ENCODE data around the gene SHROOM1.

The SHROOM1 gene

DNA sequence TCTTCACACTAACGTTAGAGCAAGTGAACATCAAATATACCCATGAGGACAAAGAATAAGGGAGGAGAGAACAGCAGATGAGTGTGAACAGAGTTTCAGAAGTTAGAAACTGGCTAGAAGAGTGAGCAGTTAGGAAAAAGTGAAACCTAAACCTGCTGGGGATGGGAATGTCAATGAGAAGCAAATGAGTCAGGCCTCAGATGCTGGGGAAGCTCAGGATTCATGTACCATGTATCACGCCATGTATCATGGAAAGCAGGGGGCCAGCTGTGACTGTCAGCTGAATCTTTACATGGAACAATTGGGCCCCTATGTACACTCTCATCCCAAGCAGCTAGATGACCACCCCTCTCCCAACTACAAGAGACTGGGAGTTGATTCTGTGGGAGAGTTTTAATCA is 19.6 kb upstream of the SHROOM1 start:
- DNase-seq (ENCODE audit: low read depth in 2 of 2) = no peak

DNA sequence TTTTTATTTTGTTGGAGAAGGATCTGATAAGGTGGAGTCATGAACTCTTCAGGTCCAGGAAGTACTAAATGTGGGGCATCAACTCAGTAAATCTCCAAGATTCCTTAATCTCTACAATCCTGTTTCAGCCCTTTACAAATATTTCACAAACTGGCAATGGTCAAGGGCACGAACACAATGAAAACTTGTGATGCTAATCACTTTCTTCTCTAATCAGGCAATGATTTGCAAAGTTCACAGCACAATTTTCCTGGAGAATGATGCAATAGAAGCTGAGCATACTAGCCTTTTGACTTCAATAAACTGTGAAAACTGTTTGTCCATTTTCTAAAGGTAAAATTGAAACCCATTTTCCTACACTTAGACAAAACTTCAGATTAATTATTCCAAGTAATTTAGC is 18.9 kb upstream of the SHROOM1 start:
- DNase-seq (ENCODE audit: low read depth in 2 of 2) = no peak

DNA sequence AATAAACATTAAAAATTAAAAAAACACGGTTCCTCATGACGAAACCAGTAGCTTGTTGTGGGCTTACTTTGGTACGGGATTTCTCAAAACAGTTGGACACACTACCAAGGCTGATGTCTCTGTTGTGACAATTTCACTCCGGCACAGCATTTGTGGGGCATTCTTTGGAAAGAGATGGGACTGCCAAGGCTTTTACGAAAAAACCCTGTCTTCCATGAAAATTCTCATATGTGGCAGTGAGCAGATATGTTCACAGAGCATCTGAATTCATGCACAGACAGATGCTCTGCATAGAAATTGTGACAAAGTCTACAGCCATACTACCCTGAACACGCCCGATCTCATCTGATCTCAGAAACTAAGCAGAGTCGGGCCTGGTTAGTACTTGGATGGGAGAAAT is 17.8 kb upstream of the SHROOM1 start:
- DNase-seq (ENCODE audit: low read depth in 2 of 2) = no peak

DNA sequence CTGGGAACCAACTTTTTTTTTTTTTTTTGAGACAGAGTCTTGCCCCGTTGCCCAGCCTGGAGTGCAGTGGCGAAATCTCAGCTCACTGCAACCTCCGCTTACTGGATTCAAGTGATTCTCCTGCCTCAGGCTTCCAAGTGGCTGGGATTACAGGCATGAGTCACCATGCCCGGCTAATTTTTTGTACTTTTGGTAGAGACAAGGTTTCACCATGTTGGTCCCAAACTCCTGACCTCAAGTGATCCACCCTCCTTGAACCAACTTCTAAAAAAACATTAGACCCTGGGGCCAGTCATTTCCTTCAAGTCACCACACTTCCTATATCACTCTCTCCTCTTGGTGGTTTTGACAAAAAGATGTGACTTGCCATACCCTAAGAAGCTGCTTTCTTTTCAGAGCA is 10.9 kb upstream of the SHROOM1 start:
- no peak for DNase-seq (ENCODE audit: low read depth in 2 of 2)

DNA sequence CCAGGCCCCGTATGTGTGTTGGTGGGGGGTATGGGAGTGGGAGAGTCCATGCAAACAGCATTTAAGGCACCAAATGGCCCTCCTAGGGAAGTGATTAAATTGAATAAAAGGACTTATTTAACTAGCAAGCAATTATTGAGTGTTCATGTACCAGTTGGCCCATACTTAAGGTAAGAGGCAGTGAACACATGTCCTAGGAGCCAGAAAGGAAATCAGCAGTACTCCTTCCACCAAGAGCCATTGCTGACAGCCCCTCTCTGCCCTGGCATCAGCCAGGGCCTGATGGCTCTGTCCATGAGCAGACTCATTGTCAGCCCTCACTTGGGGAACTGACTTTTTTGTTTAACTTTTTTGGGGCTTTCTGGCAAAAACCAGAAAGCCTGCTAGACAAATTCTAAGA is 10.4 kb upstream of the SHROOM1 start:
- DNase-seq (ENCODE audit: low read depth in 2 of 2) = no peak

DNA sequence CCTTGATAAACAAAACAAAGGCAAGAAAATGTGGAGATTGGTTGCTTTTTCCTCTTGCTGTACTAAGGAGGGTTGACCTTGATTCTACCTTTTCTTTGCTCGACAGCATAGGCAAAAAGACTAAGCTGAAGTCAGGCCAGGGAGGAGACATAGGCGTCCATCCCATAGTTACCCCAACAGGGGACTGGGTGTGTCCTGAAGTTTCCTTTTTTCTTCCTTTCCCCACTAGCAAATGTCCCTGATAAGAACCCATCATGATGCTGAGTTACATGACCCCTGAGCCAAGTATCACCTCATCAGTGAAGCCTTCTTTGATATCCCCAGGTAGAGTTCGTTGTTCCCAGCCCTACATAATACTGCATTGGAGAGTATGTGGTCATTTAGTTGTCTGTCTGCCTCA is 9.9 kb upstream of the SHROOM1 start:
- no peak for DNase-seq (ENCODE audit: low read depth in 2 of 2)

DNA sequence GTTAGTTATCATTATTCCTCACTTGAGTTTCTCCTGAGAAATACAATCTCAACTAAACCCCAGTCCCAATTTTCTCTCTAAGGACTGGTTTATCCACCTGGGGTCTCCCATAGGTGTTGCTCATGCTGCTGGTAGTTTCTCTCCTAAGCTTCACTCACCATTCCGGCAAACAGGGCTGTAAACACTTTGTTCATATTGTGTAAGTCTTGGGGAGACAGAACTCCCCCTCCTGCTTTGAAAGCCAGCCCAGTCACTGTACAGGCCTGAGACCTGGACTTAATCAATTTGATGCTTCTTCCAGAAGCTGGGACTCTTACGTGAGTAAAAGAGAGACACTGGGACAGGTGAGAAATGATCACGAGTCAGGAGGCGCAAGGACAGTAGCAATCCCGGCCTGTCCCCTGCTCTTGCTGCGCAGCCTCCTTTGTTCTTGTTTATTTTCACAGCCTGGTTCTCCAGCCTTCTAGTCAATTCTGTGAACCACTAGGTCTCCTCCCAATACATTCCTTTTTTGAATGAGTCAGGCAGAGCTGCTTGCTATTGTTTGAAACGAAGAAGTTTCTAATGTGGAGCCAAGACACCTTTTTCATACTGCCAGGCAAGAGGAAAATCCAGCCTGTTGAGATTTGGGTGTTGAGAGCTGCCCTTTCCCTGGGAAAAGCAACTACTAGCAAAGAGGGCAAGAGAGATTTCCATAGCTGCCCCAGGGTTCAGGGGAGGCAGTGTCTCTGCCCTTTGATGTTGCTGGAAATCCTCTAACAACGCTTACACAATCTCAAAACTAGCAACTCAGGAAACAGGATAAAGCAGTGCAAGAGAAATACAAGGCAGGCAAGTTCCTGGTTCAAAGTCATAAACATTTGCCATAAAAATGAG is 9.2 kb upstream of the SHROOM1 start:
- DNase-seq (ENCODE audit: low read depth in 2 of 2) = no peak

DNA sequence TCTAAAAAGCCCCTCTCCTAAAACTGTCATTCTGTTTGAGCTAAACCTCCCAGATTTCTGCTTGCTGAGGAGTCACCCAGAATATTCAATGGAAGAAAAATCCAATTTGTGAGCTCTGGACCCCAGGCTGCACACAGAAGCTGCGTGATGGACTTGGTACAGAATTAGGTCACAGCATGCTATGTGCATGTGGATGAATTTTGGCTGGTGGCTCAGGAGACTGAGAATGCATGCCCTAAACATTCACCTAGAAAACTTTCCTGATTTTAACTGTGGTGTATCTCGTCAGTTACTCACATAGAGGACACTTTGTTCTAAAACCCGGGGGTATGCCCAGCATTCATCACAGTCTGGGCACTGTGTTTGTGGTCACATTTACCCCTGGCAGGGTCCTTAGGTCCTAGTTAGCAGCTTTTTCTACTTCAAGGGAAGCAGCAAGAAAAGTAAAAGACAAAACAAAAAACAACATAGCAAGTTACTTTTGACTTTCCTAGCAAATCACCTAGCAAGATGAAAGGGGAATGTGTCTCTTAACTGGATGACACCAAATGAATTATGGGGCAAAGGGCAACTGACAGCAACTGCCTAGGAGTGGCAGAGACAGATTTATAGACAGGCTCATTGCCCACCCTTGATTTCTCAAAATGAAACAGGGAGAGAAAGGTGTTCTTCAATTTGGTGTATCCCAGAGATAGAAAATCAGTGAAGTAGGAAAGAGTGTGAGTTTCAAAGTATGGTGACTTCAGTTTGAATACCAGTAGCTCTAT is 8.3 kb upstream of the SHROOM1 start:
- DNase-seq (ENCODE audit: low read depth in 2 of 2) = no peak

DNA sequence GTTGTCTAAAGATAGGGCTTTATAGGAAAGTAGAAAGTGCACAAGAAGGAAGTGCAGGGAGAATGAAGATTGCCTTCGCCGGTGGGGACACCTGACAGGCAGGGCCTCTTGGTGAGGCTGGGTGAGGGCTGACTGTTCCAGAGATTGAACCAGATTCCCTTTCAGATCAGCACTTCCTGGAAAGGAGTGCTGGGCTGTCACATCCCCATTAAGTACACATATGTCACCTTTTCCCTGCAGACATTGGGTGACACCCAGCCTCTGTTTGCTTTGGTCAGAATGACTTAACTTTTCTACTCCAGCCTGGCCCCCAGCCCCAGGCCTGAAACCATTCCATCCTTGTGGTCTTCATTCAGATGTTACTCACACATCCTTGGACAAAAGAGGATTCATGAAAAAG is 7.4 kb upstream of the SHROOM1 start:
- no peak for DNase-seq (ENCODE audit: low read depth in 2 of 2)

DNA sequence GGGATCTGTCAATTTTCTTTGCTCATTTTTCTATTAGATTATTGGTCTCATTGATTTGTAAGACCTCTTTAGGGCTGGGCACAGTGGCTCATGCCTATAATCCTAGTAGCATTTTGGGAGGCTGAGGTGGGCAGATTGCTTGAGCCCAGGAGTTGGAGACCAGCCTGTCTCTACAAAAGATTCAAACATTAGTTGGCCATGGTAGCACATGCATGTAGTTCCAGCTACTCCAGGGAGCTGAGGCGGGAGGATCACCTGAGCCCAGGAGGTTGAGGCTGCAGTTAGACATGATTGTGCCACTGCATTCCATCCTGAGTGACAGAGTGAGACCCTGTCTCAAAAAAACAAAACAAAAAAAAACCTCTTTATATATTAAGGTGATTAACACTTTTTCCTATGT is 6.4 kb upstream of the SHROOM1 start:
- no peak for DNase-seq (ENCODE audit: low read depth in 2 of 2)

DNA sequence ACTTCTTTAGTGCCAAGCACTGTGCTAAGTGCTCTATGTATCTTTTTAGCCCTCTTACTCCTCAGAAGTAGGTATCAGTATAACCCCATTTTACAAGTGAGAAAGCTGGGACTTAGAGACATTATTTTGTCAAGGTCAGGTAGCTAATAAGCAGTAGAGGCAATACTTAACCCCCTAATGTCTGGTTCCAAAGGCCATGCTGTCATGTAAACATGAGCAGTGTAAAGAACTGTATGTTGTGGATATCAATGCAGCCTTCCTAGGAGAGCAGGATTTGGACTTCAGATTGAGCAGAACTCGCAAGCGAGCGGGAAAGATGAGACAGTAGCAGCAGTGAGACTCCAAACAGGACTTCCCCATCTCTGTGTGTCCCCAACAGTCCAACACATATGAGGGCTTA is 3.6 kb upstream of the SHROOM1 start:
- DNase-seq (ENCODE audit: low read depth in 2 of 2) = no peak

DNA sequence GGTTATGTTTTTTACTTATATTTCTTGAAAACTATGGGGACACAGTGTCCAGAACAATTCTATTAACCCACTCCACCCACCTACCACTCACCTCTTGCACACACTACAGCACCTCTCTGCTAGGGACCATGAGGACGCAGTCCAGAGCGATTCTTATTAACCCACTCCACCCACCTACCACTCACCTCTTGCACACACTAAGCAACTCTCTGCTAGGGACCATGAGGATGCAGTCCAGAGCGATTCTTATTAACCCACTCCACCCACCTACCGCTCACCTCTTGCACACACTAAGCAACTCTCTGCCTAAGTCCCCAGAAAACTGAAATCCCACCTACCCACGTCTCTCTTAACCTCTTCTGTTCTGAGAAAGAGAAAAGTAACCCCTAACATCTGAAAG is 2.2 kb upstream of the SHROOM1 start:
- DNase-seq (ENCODE audit: low read depth in 2 of 2) = no peak

DNA sequence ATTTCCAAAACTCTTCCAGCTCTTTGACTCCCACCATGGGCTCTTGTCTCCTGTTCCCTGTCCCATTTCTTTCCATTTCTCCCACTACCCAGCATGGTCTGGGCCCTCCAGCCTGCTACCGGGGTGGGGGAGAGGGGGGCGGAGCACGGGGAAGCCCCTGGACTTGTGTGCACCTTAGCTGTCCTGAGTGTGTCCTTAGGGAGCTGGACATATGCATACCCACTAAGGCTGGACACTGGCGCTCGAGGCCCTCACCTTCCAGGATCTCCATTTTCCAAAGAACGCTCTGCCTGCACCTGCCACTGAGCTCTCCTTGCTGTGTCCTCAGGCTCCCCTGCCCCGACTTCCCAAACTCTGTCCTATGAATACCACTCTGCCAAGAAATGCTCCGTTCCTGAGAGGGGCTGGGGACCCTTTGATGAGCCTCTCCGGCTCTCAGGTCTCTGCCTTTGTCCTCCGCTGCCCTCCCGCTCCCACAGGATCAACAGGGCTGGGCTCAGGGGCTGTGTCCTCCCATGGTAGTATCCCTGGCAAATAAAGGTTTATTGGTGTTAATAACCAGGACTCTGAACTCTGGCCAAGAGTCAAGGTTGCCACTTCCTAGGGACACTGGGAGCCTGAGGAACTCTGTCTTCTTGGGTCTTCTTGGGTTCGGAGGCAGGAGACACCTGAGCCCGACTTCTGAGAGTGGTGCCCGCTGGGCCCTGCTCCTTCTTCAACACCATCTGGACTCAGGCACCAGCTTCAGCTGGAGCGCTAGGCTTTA is 831 bp upstream of the SHROOM1 start:
- DNase-seq (ENCODE audit: low read depth in 2 of 2) = no peak

DNA sequence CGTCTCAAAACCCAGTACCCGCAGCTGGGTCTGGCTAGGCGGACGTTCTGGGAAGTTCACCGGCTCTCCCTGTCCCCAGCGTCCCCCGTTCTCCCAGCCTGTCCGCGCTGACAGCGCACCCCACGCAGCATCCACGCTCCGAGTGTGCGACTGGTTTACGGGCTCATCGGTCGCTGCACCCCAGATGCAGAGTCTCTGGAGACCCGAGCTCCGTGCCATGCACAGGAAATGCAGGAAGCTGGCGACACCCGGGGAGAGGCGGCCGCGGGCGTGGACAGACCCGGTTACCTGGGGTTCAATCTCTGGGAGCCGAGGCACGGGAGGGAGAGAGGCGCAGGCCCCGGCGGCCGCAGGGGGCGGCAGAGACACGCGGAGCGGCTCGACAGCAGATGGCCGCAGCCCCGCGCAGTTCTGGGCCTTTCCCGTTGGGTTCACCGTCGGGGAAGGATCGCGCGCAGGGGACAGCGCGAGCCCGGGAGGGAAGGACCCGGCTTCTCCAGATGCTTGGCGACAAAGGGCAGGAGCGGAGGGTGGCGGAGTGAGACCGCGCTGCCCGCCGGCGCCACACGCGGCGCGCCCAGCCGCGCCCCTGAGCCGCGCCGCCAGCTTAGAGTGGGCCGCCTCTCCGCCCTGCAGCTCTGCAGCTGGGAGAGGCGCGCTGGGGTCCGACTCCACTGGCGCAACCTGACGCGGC is 558 bp downstream of the SHROOM1 start:
- DNase-seq (ENCODE audit: low read depth in 2 of 2) = peak; percentile 60 to 70

DNA sequence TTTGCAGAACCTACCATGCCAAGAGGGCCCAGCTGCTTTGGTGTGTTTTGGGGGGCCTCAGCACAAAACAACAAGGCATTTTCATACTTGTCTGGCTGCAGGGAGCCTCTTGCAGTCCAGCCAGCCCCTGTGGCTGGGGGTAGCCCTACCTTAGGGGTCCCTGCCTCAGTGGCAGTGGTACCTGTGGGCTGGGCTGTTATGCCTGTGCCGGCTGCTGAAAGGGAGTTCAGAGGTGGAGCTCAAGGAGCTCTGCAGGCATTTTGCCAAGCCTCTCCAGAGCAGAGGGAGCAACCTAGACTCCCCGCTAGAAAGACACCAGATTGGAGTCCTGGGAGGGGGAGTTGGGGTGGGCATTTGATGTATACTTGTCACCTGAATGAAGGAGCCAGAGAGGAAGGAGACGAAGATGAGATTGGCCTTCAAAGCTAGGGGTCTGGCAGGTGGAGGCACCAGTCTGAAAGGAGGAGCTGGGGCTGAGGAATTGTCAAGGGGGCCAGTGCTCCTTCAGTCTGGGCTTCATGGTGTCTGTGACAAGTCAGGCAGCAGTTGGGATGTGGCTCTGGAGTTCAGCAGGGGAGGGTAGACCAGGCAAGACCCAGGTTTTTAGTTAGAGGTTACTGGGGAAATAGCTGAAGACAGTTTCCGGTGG is 1.5 kb downstream of the SHROOM1 start:
- DNase-seq (ENCODE audit: low read depth in 2 of 2) = no peak

DNA sequence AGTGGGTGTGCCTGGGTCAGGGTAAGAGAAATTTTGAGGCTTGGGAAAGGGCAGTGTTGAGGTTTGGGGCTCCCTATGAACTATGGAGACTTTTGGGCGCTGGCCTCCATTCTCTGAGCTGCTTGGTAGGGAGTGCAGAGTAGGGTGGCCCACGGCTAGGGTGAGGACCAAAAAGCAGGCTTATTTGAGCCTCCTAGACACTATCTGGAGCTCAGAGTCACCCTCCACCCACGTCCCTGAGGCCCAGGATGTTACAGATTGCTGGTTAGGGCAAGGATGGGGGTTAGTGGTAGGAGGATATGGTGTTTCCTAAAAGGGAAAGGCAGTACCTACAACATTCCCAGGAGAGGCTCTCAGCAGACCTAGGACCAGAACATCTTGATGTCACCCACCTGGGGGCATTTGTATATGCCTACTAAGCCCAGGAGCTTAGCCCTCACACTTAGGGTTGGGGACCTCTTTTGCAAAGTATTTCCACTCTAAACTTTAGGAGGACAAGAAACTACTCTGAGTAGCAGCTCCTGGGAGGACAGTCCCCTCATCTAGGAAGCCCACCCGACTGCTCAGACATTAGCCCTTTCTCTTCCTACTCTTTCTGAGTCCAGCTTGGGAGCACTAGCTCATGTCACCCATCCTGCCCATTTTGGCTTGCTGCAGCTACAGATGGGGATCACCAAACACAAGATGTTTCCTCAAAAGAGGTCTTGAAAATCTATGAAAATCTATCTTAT is 2.3 kb downstream of the SHROOM1 start:
- DNase-seq (ENCODE audit: low read depth in 2 of 2) = no peak

DNA sequence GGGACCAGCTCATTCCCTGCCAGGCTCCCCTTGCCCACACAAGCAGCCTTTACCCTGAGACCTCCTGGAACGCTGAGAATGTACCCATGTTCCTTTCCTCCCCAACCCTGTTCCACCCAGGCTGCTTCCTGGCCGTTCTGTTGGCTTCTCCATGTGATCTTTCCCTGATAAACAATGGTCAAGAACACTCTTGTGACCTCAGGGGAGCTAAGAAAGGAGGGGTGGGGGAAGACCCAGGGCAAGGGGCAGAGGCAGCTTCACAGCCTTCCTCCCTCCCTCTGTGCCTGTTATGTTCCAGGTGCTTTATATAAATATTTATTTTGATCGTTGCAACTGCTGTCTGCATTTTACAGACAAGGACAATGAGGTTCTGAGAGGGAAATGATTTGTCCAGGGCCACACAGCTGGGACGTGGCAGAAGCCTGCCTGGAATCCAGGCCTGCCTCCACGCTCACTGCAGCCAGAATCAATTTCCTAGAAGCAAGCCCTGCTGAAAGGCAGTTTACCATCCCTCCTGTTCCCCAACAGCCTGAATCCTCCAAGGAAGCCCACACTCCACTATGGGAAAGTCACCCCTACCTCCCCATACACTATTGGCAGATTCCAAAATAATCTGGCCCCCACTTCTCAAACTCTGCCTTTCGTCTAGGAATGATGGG is 3.9 kb downstream of the SHROOM1 start:
- no peak for DNase-seq (ENCODE audit: low read depth in 2 of 2)

DNA sequence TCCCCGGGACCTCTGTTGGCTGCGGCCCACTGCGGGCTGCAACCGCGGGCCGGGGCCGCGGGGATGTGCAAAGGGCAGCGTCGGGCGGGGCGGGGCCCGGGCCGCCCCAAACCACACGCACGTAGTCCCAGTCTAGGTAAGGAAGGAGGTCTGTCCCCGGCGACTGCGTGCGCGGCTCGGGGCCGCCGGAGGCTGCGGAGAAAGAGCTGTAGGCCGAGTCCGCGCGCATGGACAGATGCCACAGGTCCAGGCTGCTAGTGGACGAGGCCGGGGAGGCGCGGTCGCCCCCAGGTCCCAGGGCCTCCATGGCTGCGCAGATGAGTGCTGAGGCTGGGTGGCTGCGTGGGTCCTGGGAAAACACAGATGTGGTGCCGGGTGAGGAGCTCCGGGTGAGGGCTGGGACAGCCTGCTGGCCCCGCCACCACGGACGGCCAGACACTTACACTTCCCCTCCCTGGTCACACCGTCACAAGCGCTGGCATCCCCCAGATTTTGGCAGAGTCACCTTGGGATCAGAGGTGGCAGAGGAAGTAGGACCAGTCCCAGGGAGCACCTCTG is 4.5 kb downstream of the SHROOM1 start:
- DNase-seq (ENCODE audit: low read depth in 2 of 2) = no peak

DNA sequence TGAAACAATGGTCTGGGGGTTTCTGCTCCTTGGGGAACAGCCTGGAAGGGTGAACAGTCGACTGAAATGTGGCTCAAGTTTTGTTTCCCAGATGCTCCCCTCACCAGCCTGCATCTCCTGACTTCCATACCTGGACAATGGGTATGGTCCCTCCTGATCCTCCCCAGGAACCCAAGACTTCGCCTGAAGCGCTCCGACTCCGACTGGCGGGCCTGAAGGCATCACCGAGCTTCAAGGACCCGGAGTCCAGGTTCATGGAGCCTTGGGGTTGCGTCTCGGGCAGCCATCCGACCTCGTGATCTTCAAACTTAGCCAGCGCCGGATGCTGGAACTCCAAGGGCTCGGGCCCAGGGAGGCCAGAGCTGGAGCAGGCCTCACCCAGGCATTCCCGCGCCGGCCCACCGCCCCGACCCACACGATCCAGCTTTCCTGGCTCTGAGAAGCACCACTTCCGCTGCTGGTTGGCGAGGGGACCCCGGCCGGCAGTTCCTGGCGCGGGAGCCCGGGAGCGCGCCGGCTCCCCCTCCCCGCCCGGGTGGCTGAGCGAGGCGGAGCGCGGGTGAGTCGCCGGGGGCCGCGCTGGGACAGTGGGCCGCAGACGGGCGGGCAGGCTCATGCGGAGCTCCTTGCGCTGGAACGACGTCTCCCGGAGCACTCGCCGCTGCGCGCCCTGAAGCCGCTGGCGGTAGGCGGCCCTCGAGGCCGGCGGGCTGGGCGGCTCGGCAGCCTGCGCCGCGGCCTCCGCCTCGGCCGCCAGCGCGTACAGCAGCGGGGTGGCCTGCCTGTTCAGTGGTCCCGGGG is 5.2 kb downstream of the SHROOM1 start:
- no peak for DNase-seq (ENCODE audit: low read depth in 2 of 2)

Measured in stimulated activated CD4-positive, alpha-beta T cell treated with anti-CD3 and anti-CD28 coated beads, Interleukin-1b, Interleukin-23, amount 100 ng/mL, for 4 hours (primary cell).